Inflammatory macrophage treated with lipopolysaccharide for 1 hour (primary cell): ENCODE measurements around the gene SP100.

Experiments
- DNase-seq, 2 donors: peaks; one replicate each; pipeline ENCODE4 v3.0.0-alpha.2; 2020 to 2022

SP100 gene

GRCh38 chr2:230564805-230565779 lies 149.1 kb downstream of the SP100 start:
- DNase-seq: peak; percentile 23 to 37

- DNase-seq: no peak
Observed at GRCh38 chr2:230569298-230569697, 153.3 kb downstream of the SP100 start.

GRCh38 chr2:230570987-230571386 lies 155.0 kb downstream of the SP100 start:
- no peak for DNase-seq

GRCh38 chr2:230575642-230576324 lies 159.8 kb downstream of the SP100 start:
- no peak for DNase-seq

- DNase-seq: no peak
Observed at GRCh38 chr2:230577114-230577513, 161.1 kb downstream of the SP100 start.

- DNase-seq: no peak
Observed at GRCh38 chr2:230578106-230578505, 162.1 kb downstream of the SP100 start.

GRCh38 chr2:230582851-230583283 lies 166.9 kb downstream of the SP100 start:
- no peak for DNase-seq

GRCh38 chr2:230583581-230583980 lies 167.6 kb downstream of the SP100 start:
- DNase-seq: peak in 1 of 2 donors; percentile 42

GRCh38 chr2:230586328-230586982 lies 170.5 kb downstream of the SP100 start:
- no peak for DNase-seq

- DNase-seq: no peak
Observed at GRCh38 chr2:230589025-230589424, 173.0 kb downstream of the SP100 start.

GRCh38 chr2:230589497-230590015 lies 173.6 kb downstream of the SP100 start:
- DNase-seq: peak; percentile 87 to 88

GRCh38 chr2:230590333-230590732 lies 174.3 kb downstream of the SP100 start:
- no peak for DNase-seq

GRCh38 chr2:230591850-230592249 lies 175.8 kb downstream of the SP100 start:
- DNase-seq: no peak

- DNase-seq: no peak
Observed at GRCh38 chr2:230592775-230593174, 176.8 kb downstream of the SP100 start.
